ENCODE results near the gene TMED1. TPM values are rescaled to one million over a fixed set of nuclear protein-coding genes. Genes with fewer than 3 reads are reported as not detected.

Gene TMED1
- polyA plus RNA-seq, 3 donors from 2014 or later = 60.1 to 103 (median 88.5) TPM

Other genes with a start within 250 kb of the TMED1 start
- gene AP1M2, start 248.9 kb downstream of the TMED1 start, polyA plus RNA-seq = 1 to 10 TPM in 1 of 3 donors, not detected in 2; 1.8 TPM
- 100 to 1,000 TPM; 195 to 449 (median 327) TPM for gene SLC44A2, start 210.7 kb downstream of the TMED1 start, polyA plus RNA-seq
- 100 to 1,000 TPM in 1 of 3 donors, 10 to 100 TPM in 2; 33.7 to 107 (median 52.2) TPM for gene ILF3, start 181.9 kb downstream of the TMED1 start, polyA plus RNA-seq
- 10 to 100 TPM; 25.5 to 48.1 (median 33.7) TPM for gene QTRT1, start 134.8 kb downstream of the TMED1 start, polyA plus RNA-seq
- gene DNM2, start 118.1 kb downstream of the TMED1 start, polyA plus RNA-seq = 100 to 1,000 TPM in 1 of 3 donors, 10 to 100 TPM in 2; 62.9 to 170 (median 92.7) TPM
- gene C19orf38, start 12.2 kb upstream of the TMED1 start, polyA plus RNA-seq = 1 to 10 TPM; 1.2 to 5.6 (median 3.3) TPM
- gene CARM1, start 35.3 kb upstream of the TMED1 start, polyA plus RNA-seq = under 1 TPM; 0.26 to 0.83 (median 0.29) TPM
- gene YIPF2, start 92.4 kb upstream of the TMED1 start, polyA plus RNA-seq = 10 to 100 TPM; 14.8 to 24.7 (median 24.1) TPM
- 10 to 100 TPM; 29.6 to 40.8 (median 35.4) TPM for gene TIMM29, start 92.6 kb upstream of the TMED1 start, polyA plus RNA-seq
- 10 to 100 TPM in 1 of 3 donors, 1 to 10 TPM in 2; 1.7 to 23.8 (median 6.6) TPM for gene SMARCA4, start 124.8 kb upstream of the TMED1 start, polyA plus RNA-seq